HTERT RPE-1 (cell line): Measurements from ENCODE around the gene GPD1L.
"Not testable (repeated sequence)": the region's sequence is repeated elsewhere in the genome, so short reads cannot be mapped to it uniquely, and the experiment has no call there.

Source experiments
- in situ Hi-C: fragments of 300-500 bp; cut with MboI; formaldehyde crosslinking; loops from 4 replicates; pipeline ENCODE4 v1.14.3; 2020; ENCODE audit warnings: low sequenced_read_pairs

Gene GPD1L

GRCh38 chr3:32106132-32106928 lies at the start of gene GPD1L:
Gene GPD1L, plus strand, starts transcription at chr3:32106620. Its CDS starts 92 bp downstream, at chr3:32106712.
- in situ Hi-C loops, result no loop called here

DNA sequence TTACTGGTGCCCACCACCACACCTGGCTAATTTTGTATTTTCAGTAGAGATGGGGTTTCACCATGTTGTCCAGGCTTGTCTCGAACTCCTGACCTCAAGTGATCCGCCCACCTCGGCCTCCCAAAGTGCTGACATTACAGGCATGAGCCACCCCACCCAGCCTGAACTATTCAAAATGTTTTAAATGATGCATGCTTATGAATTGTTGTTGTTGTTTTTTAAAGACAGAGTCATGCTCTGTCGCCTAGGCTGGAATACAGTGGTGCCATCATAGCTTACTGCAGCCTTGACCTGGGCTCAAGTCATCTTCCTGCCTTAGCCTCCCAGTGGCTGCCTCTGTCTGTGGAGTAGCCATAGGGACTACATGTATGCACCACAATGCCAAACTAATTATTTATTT lies 48.0 kb upstream of the GPD1L start:
- in situ Hi-C loops, result not testable (repeated sequence)

- in situ Hi-C loops, result no loop called here
Measured at GRCh38 chr3:32062950-32063582, 43.4 kb upstream of the GPD1L start.

- in situ Hi-C loops, result no loop called here
Measured at GRCh38 chr3:32066686-32067085, 39.7 kb upstream of the GPD1L start.

DNA sequence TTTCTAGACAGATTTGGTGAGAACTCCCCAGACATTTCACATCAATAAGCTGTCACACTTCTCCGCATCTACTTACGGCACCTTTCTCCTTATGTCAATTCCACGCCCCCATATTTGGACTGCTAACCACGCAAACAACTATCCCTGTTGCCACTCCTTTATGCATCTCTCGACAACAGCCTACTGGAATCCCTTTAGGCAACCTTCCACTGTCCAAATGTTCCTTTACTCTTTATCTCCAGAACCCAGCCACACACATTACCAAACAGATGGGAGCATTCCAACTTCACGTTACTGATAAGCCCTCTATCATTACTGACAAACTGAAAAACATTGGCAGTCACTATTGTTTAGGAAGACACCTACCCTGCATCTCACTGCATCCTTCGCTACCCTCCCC lies 32.2 kb upstream of the GPD1L start:
- in situ Hi-C loops, result not testable (repeated sequence)

GRCh38 chr3:32076566-32076965 lies 29.9 kb upstream of the GPD1L start:
- in situ Hi-C loops, result no loop called here

DNA sequence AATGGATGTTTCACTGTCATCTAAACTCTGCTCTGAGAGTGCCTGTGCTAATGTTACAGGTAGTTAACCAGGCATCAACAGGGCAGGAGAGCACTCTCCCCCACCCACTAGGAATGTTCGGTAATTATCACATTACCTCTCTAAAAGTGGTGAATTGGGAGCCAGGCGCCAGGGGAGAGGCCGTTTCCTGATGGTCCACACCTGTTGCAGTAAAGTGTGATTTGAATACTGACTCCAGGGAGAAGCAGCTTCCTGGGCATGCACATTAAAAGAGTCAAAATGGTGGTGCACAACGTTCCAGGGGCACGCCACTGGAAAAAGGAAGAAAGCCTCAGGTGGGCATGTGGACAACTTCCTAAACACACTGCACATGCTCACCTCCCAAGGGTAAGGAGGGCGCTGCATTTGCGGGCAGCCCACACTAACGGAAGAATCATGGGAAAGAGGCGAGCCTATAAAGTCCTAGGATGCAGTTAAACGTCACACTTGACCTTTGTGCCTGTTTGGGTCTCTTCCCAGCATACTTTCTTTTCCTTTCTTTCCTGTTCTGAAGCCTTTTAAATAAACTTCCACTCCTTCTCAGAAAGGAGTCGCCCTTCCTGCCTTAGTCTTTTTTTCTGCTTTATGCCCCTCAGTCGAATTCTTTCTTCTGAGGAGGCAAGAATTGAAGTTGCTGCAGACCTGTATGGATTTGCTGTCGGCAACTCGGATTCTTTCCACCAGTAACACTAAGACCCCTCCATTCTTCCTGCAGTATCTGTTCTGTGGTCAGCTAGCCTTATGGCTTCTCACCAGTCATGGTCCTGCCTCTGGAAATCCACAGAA lies 28.9 kb upstream of the GPD1L start:
- in situ Hi-C loops, result no loop called here

DNA sequence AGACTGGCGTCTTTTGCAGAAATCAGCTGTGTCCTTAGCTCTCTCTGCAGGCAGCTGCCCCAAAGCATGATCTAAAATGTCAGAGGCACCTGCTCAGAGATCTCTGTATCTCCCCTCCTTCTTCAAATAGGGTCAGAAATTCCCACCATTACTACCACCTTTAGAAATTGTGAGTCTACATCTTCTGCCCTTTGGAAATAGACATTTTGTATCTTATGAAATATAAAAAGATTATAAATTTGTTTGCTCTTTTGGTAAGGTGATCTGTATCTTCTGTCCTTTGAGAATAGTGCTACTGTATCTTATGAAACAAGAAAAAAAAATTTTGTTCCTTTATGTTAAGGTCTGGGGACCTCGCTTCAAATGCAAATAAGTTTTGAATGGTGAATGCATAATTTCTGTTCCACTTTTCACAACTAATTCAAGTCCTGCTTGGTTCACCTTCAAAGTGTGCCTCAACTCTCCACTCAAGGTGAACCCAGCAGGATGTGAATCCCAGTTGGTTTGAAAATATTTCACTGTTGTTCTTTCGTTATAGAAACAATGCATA lies 28.3 kb upstream of the GPD1L start:
- in situ Hi-C loops, result no loop called here

GRCh38 chr3:32078864-32079263 lies 27.6 kb upstream of the GPD1L start:
- in situ Hi-C loops, result no loop called here

DNA sequence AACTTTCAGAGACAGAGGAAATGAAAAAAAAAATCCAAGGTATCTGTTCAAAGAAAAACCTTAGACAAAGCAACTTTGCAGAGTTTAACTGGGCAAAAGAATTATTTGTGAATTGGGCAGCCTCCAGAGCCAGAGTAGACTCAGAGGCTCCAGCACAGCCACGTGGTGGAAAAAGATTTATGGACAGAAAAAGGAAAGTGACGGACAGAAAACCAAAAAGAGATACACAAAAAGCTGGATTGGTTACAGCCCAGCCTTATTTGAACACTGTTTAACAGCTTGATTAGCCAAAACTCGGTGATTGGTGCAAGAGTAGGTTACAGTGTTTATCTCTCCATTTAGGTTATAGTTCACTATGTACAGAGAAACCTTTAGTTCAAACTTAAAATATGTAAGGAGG lies 23.7 kb upstream of the GPD1L start:
- in situ Hi-C loops, result no loop called here

DNA sequence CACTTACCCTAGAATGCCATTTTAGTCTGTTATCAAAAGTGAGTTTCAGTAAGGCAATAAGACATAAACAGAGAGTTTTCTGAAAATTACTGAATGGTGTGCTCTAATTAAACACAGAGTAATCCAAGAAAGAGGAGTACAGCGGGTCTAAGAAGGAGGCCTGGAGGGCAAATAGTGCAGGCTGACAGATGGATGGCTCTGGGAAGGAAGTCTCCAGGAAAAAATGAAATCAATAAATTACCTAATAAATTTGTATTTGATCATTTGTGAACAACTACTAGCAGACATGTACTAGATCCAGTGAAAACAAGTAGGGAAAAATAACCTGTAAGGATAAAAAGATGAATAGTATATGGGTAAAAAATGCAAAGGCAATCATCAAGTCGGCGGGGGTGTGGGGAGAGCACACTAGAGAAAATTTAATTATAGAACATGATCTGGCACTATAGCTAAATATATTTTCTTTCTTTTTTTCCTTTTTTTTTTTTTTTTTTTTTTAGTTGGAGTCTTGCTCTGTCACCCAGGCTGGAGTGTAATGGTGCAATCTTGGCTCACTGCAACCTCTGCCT lies 22.6 kb upstream of the GPD1L start:
- in situ Hi-C loops, result no loop called here

DNA sequence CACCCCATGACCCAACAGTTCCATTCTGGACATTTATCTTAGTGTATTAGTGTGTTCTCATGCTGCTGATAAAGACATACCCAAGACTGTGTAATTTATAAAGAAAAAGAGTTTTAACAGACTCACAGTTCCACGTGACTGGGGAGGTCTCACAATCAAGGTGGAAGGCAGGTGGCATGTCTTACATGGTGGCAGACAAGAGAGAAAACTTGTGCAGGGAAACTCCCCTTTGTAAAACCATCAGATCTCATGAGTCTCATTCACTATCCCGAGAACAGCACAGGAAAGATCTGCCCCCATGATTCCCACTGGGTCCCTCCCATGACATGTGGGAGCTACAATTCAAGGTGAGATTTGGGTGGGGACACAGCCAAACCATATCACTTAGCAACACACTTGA lies 21.6 kb upstream of the GPD1L start:
- in situ Hi-C loops, result no loop called here

DNA sequence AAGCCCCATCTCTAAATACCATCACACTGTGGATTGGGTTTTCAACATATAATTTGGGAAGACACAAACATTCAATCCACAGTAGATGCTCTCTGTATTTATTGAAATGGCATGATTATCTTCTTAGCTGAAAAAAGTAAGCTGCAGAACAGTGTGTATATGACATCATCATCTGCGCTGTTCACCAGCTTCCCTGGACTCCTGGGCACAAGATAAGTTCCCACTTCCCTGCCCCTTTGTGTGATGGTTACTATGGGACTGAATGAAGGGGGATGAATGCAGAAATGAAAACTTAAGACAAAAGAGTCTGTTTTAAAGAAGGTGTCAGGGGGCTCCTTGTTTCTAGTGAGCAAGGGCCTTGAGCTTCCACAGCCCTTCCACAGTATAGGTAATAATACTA lies 20.0 kb upstream of the GPD1L start:
- in situ Hi-C loops, result no loop called here

- in situ Hi-C loops, result no loop called here
Measured at GRCh38 chr3:32089476-32089875, 16.9 kb upstream of the GPD1L start.

- in situ Hi-C loops, result no loop called here
Measured at GRCh38 chr3:32093204-32093603, 13.2 kb upstream of the GPD1L start.

- in situ Hi-C loops, result no loop called here
Measured at GRCh38 chr3:32095431-32095830, 11.0 kb upstream of the GPD1L start.

DNA sequence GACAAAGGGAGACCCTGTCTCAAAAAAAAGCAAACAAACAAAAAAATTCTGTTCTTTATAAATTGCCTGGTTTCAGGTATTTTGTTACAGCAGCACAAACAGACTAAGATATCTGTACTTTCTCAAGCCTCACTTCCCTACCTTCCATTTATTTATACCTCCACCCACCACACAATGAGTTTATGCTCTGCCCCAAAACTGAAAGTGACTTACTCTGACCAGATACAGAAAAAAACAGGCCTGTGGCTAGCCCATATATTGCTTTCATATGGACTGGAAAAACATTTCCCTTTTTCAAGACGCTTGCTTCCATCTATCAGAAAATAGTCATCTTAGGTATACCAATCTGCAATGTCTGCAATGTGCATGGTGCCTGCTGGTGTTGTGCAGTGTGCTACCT lies 8.7 kb upstream of the GPD1L start:
- in situ Hi-C loops, result no loop called here

- in situ Hi-C loops, result no loop called here
Measured at GRCh38 chr3:32098528-32098927, 7.9 kb upstream of the GPD1L start.

DNA sequence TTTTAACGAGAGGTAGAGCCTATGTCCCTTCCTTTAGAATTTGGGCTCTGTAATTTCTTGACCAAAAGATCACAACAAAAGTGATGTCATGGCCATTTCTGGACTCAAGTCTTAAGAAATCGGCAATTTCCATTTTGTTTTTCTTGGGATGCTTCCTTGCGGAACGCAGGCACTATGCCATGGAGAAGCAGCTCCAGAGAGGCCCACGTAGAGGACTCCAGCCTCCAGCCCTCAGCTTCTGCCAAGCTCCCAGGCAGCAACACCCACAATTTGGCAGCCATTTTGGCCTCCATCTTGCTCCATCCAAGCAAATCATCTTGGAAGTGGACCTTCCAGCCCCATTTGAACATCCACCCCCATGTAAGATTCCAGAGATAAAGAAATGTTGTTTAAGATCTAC lies 6.0 kb upstream of the GPD1L start:
- in situ Hi-C loops, result no loop called here

DNA sequence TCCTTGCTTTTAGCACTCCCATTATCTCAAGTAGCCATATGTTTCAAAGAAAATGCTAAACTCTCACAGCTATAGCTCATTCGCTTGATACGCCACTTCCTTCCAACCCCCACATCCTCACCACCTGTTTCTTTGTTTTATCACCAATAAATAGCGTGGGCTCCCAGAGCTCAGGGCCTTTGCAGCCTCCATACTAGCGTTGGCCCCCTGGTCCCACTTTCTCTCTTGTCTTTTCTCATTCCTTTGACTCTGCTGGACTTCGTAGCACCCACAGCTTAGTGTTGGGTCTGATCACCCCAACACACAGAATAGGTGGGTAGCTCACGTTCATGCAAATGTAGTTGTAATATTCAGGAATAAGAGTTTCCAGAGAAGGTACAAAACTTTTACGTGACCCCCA lies 4.1 kb upstream of the GPD1L start:
- in situ Hi-C loops, result no loop called here

DNA sequence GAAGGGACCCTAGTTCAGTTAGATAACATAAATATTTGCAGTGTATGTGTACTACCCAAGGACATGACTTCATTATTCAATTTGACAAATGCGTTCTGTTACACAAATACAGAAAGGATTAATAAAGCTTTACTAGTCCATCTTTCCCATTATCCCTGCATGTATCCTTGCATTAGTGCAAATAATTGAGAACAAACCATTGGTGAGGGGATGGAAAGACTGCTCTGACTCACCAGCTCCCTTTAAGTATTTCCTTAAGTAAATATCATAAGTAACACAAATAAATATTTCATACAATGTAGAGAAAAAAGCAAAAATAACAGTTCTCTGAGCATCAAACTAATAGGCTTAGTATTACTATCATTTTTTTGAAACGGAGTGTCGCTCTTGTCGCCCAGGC lies 1.9 kb upstream of the GPD1L start:
- in situ Hi-C loops, result no loop called here
